Fibroblast of the aortic adventitia (primary cell): ENCODE data around the gene ZNF879. TPM values are rescaled to one million over a fixed set of nuclear protein-coding genes. Genes with fewer than 3 reads are reported as not detected.

Source experiments
- DNase-seq: peaks from one replicate; pipeline ENCODE4 v3.0.0-alpha.2; 2010; ENCODE audit warnings: low read depth
- H3K4me3 ChIP-seq: 2 replicates; pipeline ENCODE4 v1.5.1; 2011; ENCODE audit warnings: low read depth, mild to moderate bottlenecking, control low read depth, low read length, moderate library complexity
- CTCF ChIP-seq: IDR thresholded peaks from 2 replicates; pipeline ENCODE4 v1.5.1; 2011; ENCODE audit warnings: mild to moderate bottlenecking, low read length, control low read depth, inconsistent platforms; ENCODE audit not compliant: insufficient read depth
- total RNA-seq: library from RNA; depleted of rRNA; stranded (reverse); fragments of >200 nt; gene quantifications from 2 replicates; pipeline ENCODE4 v1.2.3, GENCODE V29; 2012; ENCODE audit warnings: low replicate concordance

Gene ZNF879
- total RNA-seq, 1 donor = 3.9 TPM

GRCh38 chr5:178993955-178994579, 29.5 kb upstream of the ZNF879 start:
- no peak for DNase-seq
- TF ChIP-seq CTCF = no peak
- no peak overlapping the region for H3K4me3 ChIP-seq

- TF ChIP-seq CTCF = no peak
- H3K4me3 ChIP-seq = no peak within 1 kb of the TSS
- no peak for DNase-seq
These were observed 28.8 kb upstream of the ZNF879 start, which contains the start of gene GRM6 for GRCh38 chr5:178994580-178995340. GRM6 (minus strand) TSS chr5:178995320; CDS start chr5:178994944, 376 bp downstream.

GRCh38 chr5:178995341-178995690, 28.3 kb upstream of the ZNF879 start:
- no peak for TF ChIP-seq CTCF
- no peak overlapping the region for H3K4me3 ChIP-seq
- DNase-seq = no peak

GRCh38 chr5:178996156-178996555, 27.4 kb upstream of the ZNF879 start:
- no peak for TF ChIP-seq CTCF
- no peak overlapping the region for H3K4me3 ChIP-seq
- no peak for DNase-seq

GRCh38 chr5:178997191-178997590, 26.4 kb upstream of the ZNF879 start:
- TF ChIP-seq CTCF = no peak
- DNase-seq = no peak
- no peak overlapping the region for H3K4me3 ChIP-seq

- no peak for DNase-seq
- no peak for TF ChIP-seq CTCF
- H3K4me3 ChIP-seq = no peak overlapping the region
These were observed 25.2 kb upstream of the ZNF879 start for GRCh38 chr5:178998441-178998840.
